ENCODE results near the gene CRYBG1.
"Not testable (repeated sequence)": the region's sequence is repeated elsewhere in the genome, so short reads cannot be mapped to it uniquely, and the experiment has no call there.

CRYBG1 gene

GRCh38 chr6:106372838-106373501 lies 12.5 kb downstream of the CRYBG1 start:
- DNase-seq (ENCODE audit: low spot score): no peak

DNA sequence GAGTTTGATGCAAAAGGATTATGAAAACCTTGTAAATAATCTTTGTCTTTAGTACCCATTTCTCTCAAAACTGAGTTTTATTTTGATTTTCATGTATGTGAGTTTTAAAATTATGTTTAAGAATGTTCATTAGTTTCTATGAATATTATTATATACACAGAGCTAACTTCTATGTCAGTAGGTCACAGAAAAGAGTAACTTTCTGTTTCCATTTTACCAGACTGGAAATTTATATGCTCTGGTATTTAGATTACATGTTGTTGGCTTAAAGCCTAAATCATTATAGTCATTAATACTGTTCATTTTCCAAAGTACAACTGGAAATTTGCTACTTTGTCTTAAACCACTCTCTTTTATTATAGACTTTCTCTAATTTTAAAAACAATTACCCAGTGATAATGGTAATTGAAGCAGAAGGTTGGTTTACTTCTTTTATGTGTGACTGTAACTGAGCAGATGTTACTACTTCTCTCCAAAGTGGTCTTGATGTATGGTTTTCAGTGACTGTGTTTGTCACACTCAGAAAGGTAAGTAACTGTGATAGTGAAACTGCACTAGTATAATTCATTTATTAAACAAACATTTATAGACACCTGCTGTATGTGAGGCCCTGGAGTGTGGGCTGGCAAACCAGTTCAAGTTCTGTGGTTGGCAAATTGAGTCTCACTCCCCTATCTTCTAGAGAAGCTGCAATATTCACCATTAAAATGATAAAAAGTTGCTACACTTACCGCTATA lies 13.2 kb downstream of the CRYBG1 start:
- DNase-seq (ENCODE audit: low spot score): no peak

GRCh38 chr6:106377061-106377540 lies 16.6 kb downstream of the CRYBG1 start:
- DNase-seq (ENCODE audit: low spot score): no peak

GRCh38 chr6:106379951-106380350 lies 19.4 kb downstream of the CRYBG1 start:
- DNase-seq (ENCODE audit: low spot score): no peak

DNA sequence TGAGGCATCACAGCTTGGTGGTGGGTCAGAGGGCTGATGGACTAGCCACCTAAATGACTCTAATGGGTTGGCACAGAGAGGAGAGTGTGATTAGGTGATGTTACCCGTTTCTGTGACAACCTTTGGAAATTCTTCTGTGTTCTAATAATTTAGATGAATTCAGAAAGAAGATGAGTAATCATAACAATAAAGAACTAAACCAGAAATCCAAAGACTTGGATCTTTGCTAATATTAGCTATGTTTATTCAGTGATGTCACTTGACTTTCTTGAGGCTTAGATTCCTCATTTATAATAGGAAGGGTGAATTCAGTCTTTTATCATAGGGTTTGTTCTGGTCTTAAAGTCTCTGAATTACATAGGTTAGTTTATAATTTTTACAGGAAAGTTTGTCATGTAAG lies 19.9 kb downstream of the CRYBG1 start:
- DNase-seq (ENCODE audit: low spot score): no peak

GRCh38 chr6:106381223-106381622 lies 20.7 kb downstream of the CRYBG1 start:
- no peak for DNase-seq (ENCODE audit: low spot score)

DNA sequence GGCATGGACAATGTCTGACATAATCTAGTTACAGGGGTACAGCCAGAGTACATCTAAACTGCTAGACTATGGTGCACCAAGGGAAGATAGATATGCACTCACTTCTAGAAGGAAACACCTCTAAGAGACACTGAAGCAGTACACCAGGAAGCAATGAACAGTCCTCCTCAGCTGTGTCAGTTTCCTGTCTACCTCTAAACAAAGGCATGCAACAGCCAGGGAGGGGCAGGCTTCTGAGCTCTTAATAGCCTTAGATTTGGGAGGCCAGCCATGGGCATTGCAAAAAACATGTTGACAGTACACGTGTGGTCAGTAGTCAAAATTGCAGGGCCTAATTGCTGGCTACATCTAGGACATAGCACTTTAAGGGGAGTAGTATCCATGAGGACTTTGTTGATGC lies 21.4 kb downstream of the CRYBG1 start:
- DNase-seq (ENCODE audit: low spot score): no peak

DNA sequence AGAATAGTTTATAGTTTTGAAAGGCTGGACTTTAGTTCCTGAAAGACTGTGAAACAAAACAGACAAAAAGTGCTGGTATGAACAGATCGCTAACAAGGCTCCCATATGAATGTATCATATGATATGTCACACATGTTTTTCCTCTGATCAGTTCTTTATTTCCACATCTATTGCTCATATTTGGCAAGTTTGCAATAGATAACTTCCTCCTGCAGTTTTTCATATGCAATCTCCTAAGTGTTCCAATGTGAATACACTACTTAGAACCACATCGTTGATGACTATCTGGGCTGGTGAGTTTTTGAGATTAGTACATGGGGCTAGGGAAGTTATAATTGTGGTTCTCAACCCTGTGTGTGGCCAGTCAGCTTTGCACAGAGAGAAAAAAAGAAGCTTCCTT lies 23.1 kb downstream of the CRYBG1 start:
- DNase-seq (ENCODE audit: low spot score): no peak

DNA sequence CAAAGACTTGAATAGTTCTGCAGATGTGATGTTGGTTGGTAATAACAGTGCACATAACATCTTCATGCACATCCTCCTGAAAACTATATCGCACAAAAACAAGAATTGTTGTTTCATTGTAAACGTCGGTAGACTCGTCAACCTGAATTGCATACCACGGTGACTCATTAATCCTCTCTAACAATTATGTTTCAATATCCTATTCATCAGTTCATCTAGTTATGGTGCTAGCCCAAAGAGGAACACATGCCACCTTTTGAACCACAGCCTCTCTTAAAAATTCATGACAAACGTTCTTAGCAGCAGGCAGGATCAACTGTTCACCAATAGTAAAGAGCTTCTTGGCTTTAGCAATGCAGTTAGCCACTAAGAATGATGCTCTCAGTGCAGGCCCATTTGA lies 25.0 kb downstream of the CRYBG1 start:
- DNase-seq (ENCODE audit: low spot score): no peak

GRCh38 chr6:106387875-106388274 lies 27.4 kb downstream of the CRYBG1 start:
- no peak for DNase-seq (ENCODE audit: low spot score)

DNA sequence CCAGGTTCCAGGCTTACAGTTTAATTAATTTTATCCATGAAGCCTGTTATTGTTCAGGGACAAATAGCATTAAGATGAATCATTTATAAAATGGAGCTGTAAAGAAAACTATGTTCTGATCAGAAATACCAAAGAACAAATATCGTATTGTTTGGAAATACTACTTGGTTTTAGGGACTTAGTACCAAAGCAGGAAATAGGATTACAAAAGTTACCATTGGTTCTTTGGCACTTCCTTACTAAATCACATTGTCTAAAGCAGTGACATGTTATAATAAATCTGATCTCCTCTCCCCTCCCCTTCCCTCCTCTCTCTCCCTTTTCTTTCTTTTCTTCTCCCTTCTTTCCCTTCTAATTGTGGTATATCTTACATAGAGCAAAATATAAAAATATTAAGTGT lies 29.6 kb downstream of the CRYBG1 start:
- no peak for DNase-seq (ENCODE audit: low spot score)

- no peak for DNase-seq (ENCODE audit: low spot score)
Observed at GRCh38 chr6:106396426-106397220, 36.1 kb downstream of the CRYBG1 start.

- DNase-seq (ENCODE audit: low spot score): no peak
Observed at GRCh38 chr6:106397431-106397830, 36.9 kb downstream of the CRYBG1 start.

DNA sequence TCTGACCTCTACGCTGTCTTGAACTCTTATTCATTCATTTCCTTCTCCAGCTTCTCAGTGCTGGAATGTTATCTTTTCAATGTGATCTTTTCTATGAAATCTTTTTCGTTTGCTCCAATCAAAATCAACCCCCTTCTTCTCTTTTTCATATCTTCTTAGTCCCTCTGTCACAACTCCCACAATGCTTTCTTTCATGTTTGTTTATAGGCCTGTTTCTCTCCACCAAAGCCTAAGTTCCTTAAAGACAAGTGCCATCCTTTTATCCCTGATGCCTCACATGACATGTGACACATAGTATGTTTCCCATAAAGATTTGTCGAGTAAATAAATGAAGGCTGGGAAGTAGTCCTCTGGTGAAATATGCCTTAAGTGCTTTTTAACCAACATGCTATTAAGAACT lies 38.1 kb downstream of the CRYBG1 start:
- DNase-seq (ENCODE audit: low spot score): no peak

DNA sequence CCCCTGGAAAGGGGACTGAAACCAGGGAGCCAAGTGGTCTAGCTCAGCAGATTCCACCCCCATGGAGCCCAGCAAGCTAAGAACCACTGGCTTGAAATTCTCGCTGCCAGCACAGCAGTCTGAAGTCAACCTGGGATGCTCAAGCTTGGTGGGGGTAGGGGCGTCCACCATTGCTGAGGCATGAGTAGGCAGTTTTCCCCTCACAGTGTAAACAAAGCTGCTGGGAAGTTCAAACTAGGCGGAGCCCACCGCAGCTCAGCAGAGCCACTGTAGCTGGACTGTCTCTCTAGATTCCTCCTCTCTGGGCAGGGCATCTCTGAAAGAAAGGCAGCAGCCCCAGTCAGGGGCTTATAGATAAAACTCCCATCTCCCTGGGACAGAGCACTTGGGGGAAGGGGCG lies 44.5 kb downstream of the CRYBG1 start:
- not testable (repeated sequence) for DNase-seq (ENCODE audit: low spot score)

GRCh38 chr6:106411056-106411455 lies 50.5 kb downstream of the CRYBG1 start:
- peak; percentile 9 for DNase-seq (ENCODE audit: low spot score)

DNA sequence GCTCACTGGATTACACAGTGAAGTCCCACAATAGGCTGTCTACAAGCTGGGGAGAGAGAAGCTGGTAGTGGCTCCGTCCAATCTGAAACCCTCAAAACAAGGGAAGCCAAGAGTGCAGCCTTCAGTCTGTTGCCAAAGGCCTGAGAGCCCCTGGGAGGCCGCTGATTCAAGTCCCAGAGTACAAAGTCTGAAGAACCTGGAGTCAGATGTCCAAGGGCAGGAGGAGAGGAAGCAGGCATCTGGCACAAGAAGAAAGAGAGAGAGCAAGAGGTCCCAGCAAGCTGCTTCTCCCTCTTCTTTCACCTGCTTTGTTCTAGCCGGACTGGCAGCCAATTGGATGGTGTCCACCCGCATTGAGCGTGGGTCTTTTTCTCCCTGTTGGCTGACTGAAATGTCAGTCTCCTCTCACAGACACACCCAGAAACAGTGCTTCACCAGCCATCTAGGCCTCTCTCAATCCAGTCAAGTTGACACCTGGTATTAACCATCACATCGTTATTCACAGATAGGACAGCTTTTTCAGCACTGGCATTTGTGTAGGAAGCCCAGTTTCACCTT lies 51.2 kb downstream of the CRYBG1 start:
- DNase-seq (ENCODE audit: low spot score): no peak

GRCh38 chr6:106413016-106413415 lies 52.5 kb downstream of the CRYBG1 start:
- DNase-seq (ENCODE audit: low spot score): no peak

- no peak for DNase-seq (ENCODE audit: low spot score)
Observed at GRCh38 chr6:106413722-106414121, 53.2 kb downstream of the CRYBG1 start.

DNA sequence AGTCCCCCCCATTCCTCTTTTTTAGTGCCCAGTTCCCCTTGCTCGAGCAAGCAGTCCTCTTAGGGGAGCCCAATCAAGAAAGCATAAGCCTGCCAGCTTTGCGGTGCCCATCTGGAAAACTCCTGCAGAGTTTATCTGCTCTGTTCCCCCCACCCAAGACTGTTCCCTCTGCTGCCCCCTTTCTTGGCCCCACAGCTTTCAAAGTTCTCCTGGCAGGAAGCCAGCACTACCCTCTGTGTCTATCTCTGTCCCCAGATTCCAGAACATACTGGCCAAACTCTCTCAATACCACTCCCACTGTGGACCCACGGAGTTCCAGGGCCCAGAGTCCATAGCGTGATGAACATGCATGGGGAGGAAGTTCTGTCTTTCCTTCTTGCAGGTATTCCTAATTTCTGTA lies 55.4 kb downstream of the CRYBG1 start:
- no peak for DNase-seq (ENCODE audit: low spot score)

DNA sequence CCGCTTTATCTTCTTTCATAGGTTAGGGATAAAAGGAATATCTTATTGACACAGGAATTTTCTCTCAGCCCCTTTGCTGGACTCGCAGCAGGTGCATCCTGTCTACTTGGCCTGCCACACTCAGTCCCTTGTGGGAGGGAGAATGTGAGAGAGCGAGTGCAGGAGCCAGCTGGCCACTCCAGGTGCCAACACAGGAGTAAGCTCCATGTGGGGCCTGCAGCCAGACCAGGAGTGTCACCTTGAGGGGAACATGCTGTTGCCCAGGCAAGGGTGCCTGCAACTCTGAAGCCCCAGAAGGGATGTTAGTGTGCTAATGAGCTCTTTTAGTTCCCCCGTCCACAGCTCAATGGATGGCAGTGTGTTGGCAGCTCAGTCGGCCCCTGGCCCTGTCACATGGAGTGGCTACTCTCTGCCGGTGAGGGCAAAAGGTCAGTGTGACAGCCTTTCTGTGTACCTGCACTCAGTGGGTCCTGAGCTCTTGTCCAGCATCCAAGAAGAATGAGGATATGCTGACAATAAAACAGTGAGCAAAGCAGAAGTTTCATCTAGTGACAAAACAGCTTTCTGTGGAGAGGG lies 57.1 kb downstream of the CRYBG1 start:
- no peak for DNase-seq (ENCODE audit: low spot score)

- no peak for DNase-seq (ENCODE audit: low spot score)
Observed at GRCh38 chr6:106419900-106420613, 59.5 kb downstream of the CRYBG1 start.
